ENCODE results near the gene MORN4. TPM values are rescaled to one million over a fixed set of nuclear protein-coding genes. Genes with fewer than 3 reads are reported as not detected.

MORN4 gene
- total RNA-seq, 6 experiments from 2014 or later: 0.69 to 3.9 (median 1.6) TPM

GRCh38 chr10:97572214-97572989, 60.9 kb downstream of the MORN4 start, which contains the start of gene ANKRD2:
Gene ANKRD2 (plus strand): TSS chr10:97572779. CDS start chr10:97572789, 10 bp downstream.
- WGBS (ENCODE audit: insufficient coverage, low coverage, low lambda C conversion rate, missing lambda C conversion rate): 62% methylated on average over 10 of the region's 16 CpGs
- H3K36me3 ChIP-seq: peaks cover 0 to 14% (median 0%) of the 10 kb centered on the region in 4 donors
- DNase-seq (peak; percentile 84 to 92 (median 89)), ATAC-seq (peak; percentile 79 to 88 (median 84))
- no peak for TF ChIP-seq POLR2A (IDR thresholded peaks at IDR 0.05)
- TF ChIP-seq, protein P1, sequence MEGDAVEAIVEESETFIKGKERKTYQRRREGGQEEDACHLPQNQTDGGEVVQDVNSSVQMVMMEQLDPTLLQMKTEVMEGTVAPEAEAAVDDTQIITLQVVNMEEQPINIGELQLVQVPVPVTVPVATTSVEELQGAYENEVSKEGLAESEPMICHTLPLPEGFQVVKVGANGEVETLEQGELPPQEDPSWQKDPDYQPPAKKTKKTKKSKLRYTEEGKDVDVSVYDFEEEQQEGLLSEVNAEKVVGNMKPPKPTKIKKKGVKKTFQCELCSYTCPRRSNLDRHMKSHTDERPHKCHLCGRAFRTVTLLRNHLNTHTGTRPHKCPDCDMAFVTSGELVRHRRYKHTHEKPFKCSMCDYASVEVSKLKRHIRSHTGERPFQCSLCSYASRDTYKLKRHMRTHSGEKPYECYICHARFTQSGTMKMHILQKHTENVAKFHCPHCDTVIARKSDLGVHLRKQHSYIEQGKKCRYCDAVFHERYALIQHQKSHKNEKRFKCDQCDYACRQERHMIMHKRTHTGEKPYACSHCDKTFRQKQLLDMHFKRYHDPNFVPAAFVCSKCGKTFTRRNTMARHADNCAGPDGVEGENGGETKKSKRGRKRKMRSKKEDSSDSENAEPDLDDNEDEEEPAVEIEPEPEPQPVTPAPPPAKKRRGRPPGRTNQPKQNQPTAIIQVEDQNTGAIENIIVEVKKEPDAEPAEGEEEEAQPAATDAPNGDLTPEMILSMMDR (IDR thresholded peaks at IDR 0.05): peak; percentile 89 to 97 (median 94)
- no peaks in the 10 kb centered on the region for H3K9me3 ChIP-seq
- no peaks in the 10 kb centered on the region for H3K27me3 ChIP-seq
- H3K4me3 ChIP-seq: no peak within 1 kb of the TSS
- no peak within 1 kb of the TSS for H3K27ac ChIP-seq
- intact Hi-C loops (cut with DNase I): no loop called here
- H3K4me1 ChIP-seq: peaks cover 0 to 19% (median 8%) of the 10 kb centered on the region in 4 donors

GRCh38 chr10:97571622-97572021, 61.7 kb downstream of the MORN4 start:
- Histone ChIP-seq H3K9me3 (no peaks in the 10 kb centered on the region), H3K4me1 (peaks cover 0 to 19% (median 8%) of the 10 kb centered on the region in 4 donors), H3K36me3 (peaks cover 0 to 14% (median 0%) of the 10 kb centered on the region in 4 donors), H3K27ac (no peak overlapping the region), H3K27me3 (no peaks in the 10 kb centered on the region), H3K4me3 (no peak overlapping the region)
- TF ChIP-seq POLR2A (IDR thresholded peaks at IDR 0.05): no peak
- TF ChIP-seq, protein P1 (IDR thresholded peaks at IDR 0.05): no peak
- no peak for DNase-seq
- ATAC-seq: no peak
- intact Hi-C loops (cut with DNase I): no loop called here
- WGBS (ENCODE audit: insufficient coverage, low coverage, low lambda C conversion rate, missing lambda C conversion rate): 90% methylated on average over 2 of the region's 3 CpGs

DNA sequence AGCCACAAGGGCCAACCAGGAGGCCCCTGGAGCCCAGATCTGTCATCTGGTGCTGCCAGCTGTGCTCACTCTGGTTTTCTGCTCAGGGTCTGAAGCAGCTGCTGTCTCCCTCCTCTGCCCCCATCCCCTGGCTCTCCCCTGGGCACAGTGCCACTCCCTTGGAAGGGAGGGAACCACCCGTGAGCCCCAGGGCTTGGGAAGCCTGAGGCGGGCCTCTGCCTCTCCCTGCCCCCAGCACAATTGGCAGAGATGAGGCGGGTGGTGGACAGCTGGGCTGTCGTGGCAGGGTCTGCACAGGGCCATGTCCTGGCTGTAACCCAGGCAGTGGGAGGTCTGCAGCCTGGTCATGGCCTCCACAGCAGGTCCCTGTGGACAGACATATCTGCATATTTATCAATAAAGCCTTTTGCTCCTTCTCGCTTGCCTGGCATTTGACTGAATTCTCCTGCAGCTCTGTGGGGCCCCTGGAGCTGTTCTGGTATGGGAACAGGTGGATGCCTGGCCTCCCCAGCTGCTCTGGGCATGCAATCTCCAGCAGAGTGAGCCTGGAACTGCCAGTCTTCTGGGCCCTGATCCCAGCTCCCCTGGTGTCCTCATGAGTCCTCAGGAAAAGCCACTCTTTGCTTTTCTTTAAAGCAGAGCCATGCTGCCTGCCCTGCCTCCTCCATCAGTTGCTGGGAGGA, 62.4 kb downstream of the MORN4 start:
- DNase-seq (no peak), ATAC-seq (no peak)
- TF ChIP-seq, protein P1 (IDR thresholded peaks at IDR 0.05): no peak
- TF ChIP-seq POLR2A (IDR thresholded peaks at IDR 0.05): no peak
- Histone ChIP-seq H3K9me3 (no peaks in the 10 kb centered on the region), H3K4me3 (no peak overlapping the region), H3K4me1 (peaks cover 0 to 19% (median 8%) of the 10 kb centered on the region in 4 donors), H3K36me3 (peaks cover 0 to 14% (median 0%) of the 10 kb centered on the region in 4 donors), H3K27ac (no peak overlapping the region), H3K27me3 (no peaks in the 10 kb centered on the region)
- no CpG with 5 or more reads among the region's 5 CpGs for WGBS (ENCODE audit: insufficient coverage, low coverage, low lambda C conversion rate, missing lambda C conversion rate)
- intact Hi-C loops (cut with DNase I): no loop called here

DNA sequence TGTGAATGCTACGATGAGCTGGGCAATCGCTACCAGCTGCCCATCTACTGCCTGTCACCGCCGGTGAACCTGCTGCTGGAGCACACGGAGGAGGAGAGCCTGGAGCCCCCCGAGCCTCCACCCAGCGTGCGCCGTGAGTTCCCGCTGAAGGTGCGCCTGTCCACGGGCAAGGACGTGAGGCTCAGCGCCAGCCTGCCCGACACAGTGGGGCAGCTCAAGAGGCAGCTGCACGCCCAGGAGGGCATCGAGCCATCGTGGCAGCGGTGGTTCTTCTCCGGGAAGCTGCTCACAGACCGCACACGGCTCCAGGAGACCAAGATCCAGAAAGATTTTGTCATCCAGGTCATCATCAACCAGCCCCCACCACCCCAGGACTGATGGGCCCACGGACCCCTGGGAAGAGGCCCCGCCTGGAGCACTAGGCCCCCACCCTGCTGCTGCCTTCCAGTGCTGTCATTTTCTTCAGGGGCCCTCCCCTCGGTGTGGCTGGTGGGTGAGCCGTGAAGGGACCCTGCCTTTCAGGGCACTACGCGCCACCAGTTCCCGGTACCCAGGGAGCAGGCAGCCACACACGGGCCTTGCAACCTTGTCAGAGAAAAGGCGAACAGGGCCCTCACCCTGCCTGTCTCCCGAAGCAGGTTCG, 63.0 kb downstream of the MORN4 start:
- H3K27ac ChIP-seq: no peak overlapping the region
- no peaks in the 10 kb centered on the region for H3K27me3 ChIP-seq
- H3K4me1 ChIP-seq: peaks cover 0 to 18% (median 7%) of the 10 kb centered on the region in 4 donors
- no peak overlapping the region for H3K4me3 ChIP-seq
- TF ChIP-seq POLR2A (IDR thresholded peaks at IDR 0.05): no peak
- TF ChIP-seq, protein P1 (IDR thresholded peaks at IDR 0.05): no peak
- peaks cover 0 to 14% (median 0%) of the 10 kb centered on the region in 4 donors for H3K36me3 ChIP-seq
- H3K9me3 ChIP-seq: no peaks in the 10 kb centered on the region
- no peak for DNase-seq
- intact Hi-C loops (cut with DNase I): no loop called here
- ATAC-seq: no peak
- no CpG with 5 or more reads among the region's 33 CpGs for WGBS (ENCODE audit: insufficient coverage, low coverage, low lambda C conversion rate, missing lambda C conversion rate)
